Epithelial cell of esophagus (primary cell): ENCODE data around the gene KIF7.
"Not testable (repeated sequence)": the region's sequence is repeated elsewhere in the genome, so short reads cannot be mapped to it uniquely, and the experiment has no call there.

Experiments used
- DNase-seq: peaks from one replicate; pipeline ENCODE4 v3.0.0; 2010; ENCODE audit warnings: low read depth
- H3K4me3 ChIP-seq: 2 replicates; pipeline ENCODE4 v1.5.1; 2011; ENCODE audit warnings: mild to moderate bottlenecking, low read length, control low read depth
- CTCF ChIP-seq: IDR thresholded peaks from 2 replicates; pipeline ENCODE4 v1.5.1; 2011; ENCODE audit warnings: low read depth, mild to moderate bottlenecking, low read length, control low read depth, inconsistent platforms; ENCODE audit not compliant: insufficient read depth; ENCODE audit errors: missing control alignments

Gene KIF7

DNA sequence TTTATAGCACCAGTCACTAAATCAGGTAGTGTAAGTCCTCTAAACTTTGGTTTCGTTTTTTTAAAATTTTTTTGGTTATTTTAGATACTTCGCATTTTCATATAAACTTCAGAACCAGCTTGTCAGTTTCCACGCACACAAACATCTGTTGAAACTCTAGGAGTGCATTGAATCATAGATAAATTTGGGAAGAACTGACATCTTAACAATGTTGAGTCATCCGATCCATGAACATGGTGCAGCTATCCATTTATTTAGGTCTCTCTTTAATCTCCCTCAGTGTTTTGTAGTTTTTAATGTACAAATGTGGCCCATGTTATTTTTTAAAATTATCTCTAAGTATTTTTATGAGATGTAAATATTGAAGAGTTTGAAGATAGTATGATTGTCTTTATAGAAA, 62.2 kb downstream of the KIF7 start:
- no peak for DNase-seq
- no peak for TF ChIP-seq CTCF
- H3K4me3 ChIP-seq = no peak overlapping the region

DNA sequence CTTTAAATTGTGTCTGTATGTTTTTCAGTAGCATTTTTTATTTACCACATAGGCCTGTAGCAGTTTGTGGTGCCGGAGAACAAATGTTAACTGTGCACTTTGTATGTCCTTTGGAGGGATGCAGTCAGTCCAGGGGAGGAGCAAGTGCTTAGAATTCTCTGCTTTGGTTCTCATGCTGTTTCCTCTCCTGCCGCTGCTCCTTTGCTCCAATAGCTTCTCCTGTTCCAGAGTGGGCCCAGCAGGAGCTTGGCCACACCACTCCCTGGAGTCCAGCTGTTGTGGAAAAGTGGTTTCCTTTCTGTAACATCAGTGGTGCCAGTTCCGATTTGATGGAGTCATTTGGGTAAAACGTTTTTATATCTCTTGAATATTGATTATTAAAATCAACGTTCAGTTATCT, 63.4 kb downstream of the KIF7 start:
- no peak for DNase-seq
- no peak overlapping the region for H3K4me3 ChIP-seq
- TF ChIP-seq CTCF = no peak

DNA sequence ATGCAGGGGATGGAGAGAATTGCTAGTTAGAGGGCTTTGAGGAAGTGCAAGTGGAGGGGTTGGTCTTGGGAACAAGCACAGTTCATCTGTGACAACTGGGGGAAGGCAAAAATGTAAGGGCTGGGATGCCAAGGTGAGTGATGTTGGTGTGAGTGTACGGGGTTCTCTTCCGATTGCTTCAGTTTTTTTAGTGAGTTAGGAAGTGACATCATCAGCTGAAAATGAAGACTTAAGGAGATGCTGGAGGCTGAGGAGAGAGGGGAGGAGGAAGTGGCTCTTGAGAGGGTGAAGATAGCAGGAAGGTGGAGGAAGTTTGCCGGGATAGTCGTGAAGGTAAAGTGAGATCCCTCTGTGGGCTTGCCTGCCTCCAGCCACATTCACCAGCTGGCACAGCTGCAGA, 67.3 kb downstream of the KIF7 start:
- no peak overlapping the region for H3K4me3 ChIP-seq
- no peak for TF ChIP-seq CTCF
- DNase-seq = peak; percentile 81

DNA sequence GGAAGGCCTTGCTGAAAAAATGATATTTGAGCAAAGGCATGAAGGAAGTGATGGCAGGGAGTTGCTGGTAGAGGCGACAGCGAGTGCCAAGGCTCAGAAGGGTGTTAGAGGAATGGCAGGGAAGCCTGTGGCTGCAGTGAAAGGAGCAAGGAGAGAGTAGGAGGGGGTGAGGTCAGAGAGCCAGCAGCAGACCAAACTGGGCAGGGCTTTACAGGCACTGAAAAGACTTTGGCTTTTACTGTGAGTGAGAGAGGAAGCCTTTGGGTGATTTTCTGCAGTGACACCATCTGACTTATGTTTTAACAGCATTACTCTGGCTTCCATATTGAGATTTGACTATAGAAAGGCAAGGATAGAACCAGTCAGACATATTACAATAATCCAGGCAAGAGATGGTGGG, 68.6 kb downstream of the KIF7 start:
- DNase-seq = no peak
- no peak for TF ChIP-seq CTCF
- no peak overlapping the region for H3K4me3 ChIP-seq

- DNase-seq, H3K4me3 ChIP-seq: not testable (repeated sequence)
These were observed 74.5 kb downstream of the KIF7 start for GRCh38 chr15:89580747-89581146.

DNA sequence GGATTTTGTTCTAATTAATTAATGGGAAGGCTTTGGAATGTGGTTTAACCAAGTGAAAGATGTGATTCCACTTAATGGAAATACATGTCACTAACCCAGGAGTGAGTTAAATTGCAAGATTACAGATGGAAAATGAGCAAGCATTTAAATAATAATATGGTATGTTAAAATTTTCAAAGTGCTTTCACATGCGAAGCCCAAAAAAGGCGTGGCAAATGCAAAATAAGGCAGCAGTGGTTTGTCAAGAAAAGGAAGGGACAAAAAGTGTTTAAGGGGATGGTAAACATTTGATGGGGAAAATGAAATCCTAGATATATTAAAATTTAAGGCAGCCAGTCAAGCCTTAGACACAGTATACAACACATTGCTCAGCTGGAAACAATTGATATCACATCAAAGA, 77.1 kb downstream of the KIF7 start:
- no peak for TF ChIP-seq CTCF
- H3K4me3 ChIP-seq = peak overlapping the region; percentile 24
- no peak for DNase-seq
